Spleen (tissue), 11 donors: ENCODE data around the gene KIF25. TPM values are rescaled to one million over a fixed set of nuclear protein-coding genes. Genes with fewer than 3 reads are reported as not detected.
A peak's percentile ranks its signal among the peaks of the same experiment; 100 is the strongest.

ENCODE experiments used
- DNase-seq: peaks from one replicate; pipeline ENCODE4 v3.0.0-alpha.2; 2020
- H3K27ac ChIP-seq, 8 donors: fragments of 200-600 bp; sonication (generic) in 7 of 8; 1 replicate in 4 of 8; 2 replicates in 4 of 8; pipeline versions ENCODE4 v1.5.0 to v1.8.0; 2016 to 2021; ENCODE audit warnings: inconsistent platforms in 4 of 8, mild to moderate bottlenecking in 4 of 8, moderate library complexity in 1 of 8
- H3K27me3 ChIP-seq, 7 donors: fragments of 200-600 bp; sonication (generic) in 6 of 7; replicated peaks in 1 of 7; 1 replicate in 4 of 7; 2 replicates in 3 of 7; pipeline versions ENCODE4 v1.5.0 to v1.8.0; 2016 to 2021; ENCODE audit warnings: inconsistent platforms in 3 of 7, mild to moderate bottlenecking in 1 of 7
- H3K36me3 ChIP-seq, 6 donors: fragments of 200-600 bp; sonication (generic) in 5 of 6; 1 replicate in 4 of 6; 2 replicates in 2 of 6; pipeline versions ENCODE4 v1.5.0 to v1.8.0; 2016 to 2021; ENCODE audit warnings: inconsistent platforms in 2 of 6
- H3K4me1 ChIP-seq, 6 donors: fragments of 200-600 bp; sonication (generic) in 5 of 6; 1 replicate in 3 of 6; 2 replicates in 3 of 6; pipeline versions ENCODE4 v1.5.0 to v1.8.0; 2016 to 2021; ENCODE audit warnings: inconsistent platforms in 3 of 6
- H3K4me3 ChIP-seq, 8 donors: fragments of 200-600 bp; sonication (generic) in 7 of 8; 1 replicate in 4 of 8; 2 replicates in 4 of 8; pipeline versions ENCODE4 v1.5.0 to v1.8.0; 2016 to 2021; ENCODE audit warnings: inconsistent platforms in 4 of 8, mild to moderate bottlenecking in 4 of 8, moderate library complexity in 2 of 8
- H3K9me3 ChIP-seq, 8 donors: fragments of 200-600 bp; sonication (generic) in 7 of 8; 1 replicate in 4 of 8; 2 replicates in 4 of 8; pipeline versions ENCODE4 v1.5.0 to v1.8.0; 2016 to 2021; ENCODE audit warnings: inconsistent platforms in 4 of 8
- CTCF ChIP-seq, 11 experiments: fragments of 200-600 bp in 7 of 11; fragments of 450-650 bp in 4 of 11; sonication (generic) in 4 of 11; IDR thresholded peaks in 8 of 11; conservative IDR thresholded peaks in 3 of 11; 1 replicate in 7 of 11; 2 replicates in 4 of 11; pipeline versions ENCODE4 v1.4.0 to v1.8.0; 2016 to 2021; ENCODE audit warnings: antibody characterized with exemption in 11 of 11, inconsistent platforms in 4 of 11, mild to moderate bottlenecking in 1 of 11
- POLR2A ChIP-seq, 3 donors: fragments of 450-650 bp; IDR thresholded peaks; one replicate each; pipeline ENCODE4 v1.5.1; 2017; ENCODE audit warnings: antibody characterized with exemption in 3 of 3, mild to moderate bottlenecking in 1 of 3
- POLR2AphosphoS5 ChIP-seq, 3 donors: sonication (generic); formaldehyde crosslinking; IDR thresholded peaks; one replicate each; pipeline ENCODE4 v1.5.1; 2017; ENCODE audit warnings: antibody characterized with exemption in 3 of 3
- WGBS, 5 donors: extraction: QIAGEN DNeasy Blood & Tissue Kit in 3 of 5; methylation state at CpG; one replicate each; pipeline versions ENCODE4 v1.1.5 to v1.1.7; 2013 to 2018; 5-methylcytosine and 5-hydroxymethylcytosine counted together
- intact Hi-C: fragments of 100-400 bp; cut with DNase I; formaldehyde crosslinking; loops from one replicate; pipeline ENCODE4 v1.15.0; 2023; ENCODE audit warnings: low total_unique reads
- polyA plus RNA-seq, 3 donors: library from polyadenylated mRNA; stranded (reverse); fragments of 200-250 nt; gene quantifications; one replicate each; pipeline ENCODE4 v1.2.1, GENCODE V29; 2013
- total RNA-seq, 7 donors: library from RNA; depleted of rRNA in 3 of 7; stranded (reverse); fragments of >200 nt in 3 of 7; fragmentation: NEBNext Ultra II Directional in 4 of 7; extraction: Animal tissue kit (Norgen Biotek cat#: 25700) in 4 of 7; gene quantifications; one replicate each; pipeline versions ENCODE4 v1.1.0 to v1.2.1, GENCODE V29; 2016 to 2021
- donor health status: healthy with polysubstance abuse.
- donor health status: DM: no; HTN: no; CAD: no; lungs with moderate emphysema.
- donor health status: DM: no; HTN: no; CAD: no.
- donor health status: Bipolar disorder and iron deficiency.
- donor health status: healthy.
- donor health status: DM: no; HTN: no; CAD: no.
- donor health status: DM: yes; HTN: yes; CAD: no.

Gene KIF25
- total and polyA plus RNA-seq, 10 donors: 0.32 to 1.7 (median 0.49) TPM; not detected in 3

GRCh38 chr6:167962711-167963110 is 34.8 kb upstream of the KIF25 start:
- Histone ChIP-seq H3K27me3 (no peaks in the 10 kb centered on the region), H3K4me3 (no peak overlapping the region), H3K9me3 (no peaks in the 10 kb centered on the region), H3K27ac (no peak overlapping the region), H3K36me3 (peaks cover 0 to 49% (median 19%) of the 10 kb centered on the region in 6 donors), H3K4me1 (peaks cover 0 to 16% (median 3%) of the 10 kb centered on the region in 6 donors)
- no peak for DNase-seq
- WGBS, 5 donors: 74 to 88% (median 81%) methylated on average over 5 of the region's 5 CpGs
- TF ChIP-seq CTCF (IDR thresholded peaks at IDR 0.05 in 8 of 11, conservative IDR thresholded peaks at IDR 0.05 in 3 of 11) (no peak), POLR2A (IDR thresholded peaks at IDR 0.05) (no peak), POLR2AphosphoS5 (IDR thresholded peaks at IDR 0.05) (no peak)
- intact Hi-C loops: no loop called here

GRCh38 chr6:167963589-167964057 is 33.8 kb upstream of the KIF25 start:
- Histone ChIP-seq H3K27ac (no peak overlapping the region), H3K4me3 (no peak overlapping the region), H3K4me1 (peaks cover 0 to 16% (median 3%) of the 10 kb centered on the region in 6 donors), H3K27me3 (no peaks in the 10 kb centered on the region), H3K36me3 (peaks cover 0 to 56% (median 20%) of the 10 kb centered on the region in 6 donors), H3K9me3 (no peaks in the 10 kb centered on the region)
- intact Hi-C loops: no loop called here
- TF ChIP-seq POLR2AphosphoS5 (IDR thresholded peaks at IDR 0.05) (no peak), POLR2A (IDR thresholded peaks at IDR 0.05) (no peak), CTCF (IDR thresholded peaks at IDR 0.05 in 8 of 11, conservative IDR thresholded peaks at IDR 0.05 in 3 of 11) (no peak)
- WGBS, 5 donors: 90 to 95% (median 93%) methylated on average over 8 of the region's 8 CpGs
- DNase-seq: no peak

GRCh38 chr6:167965592-167966539 is 31.6 kb upstream of the KIF25 start:
- no peak for DNase-seq
- intact Hi-C loops: no loop called here
- no peaks in the 10 kb centered on the region for H3K27me3 ChIP-seq

GRCh38 chr6:167966540-167966905 is 30.9 kb upstream of the KIF25 start:
- H3K4me3 ChIP-seq: no peak overlapping the region
- H3K27me3 ChIP-seq: no peaks in the 10 kb centered on the region
- H3K27ac ChIP-seq: peak overlapping the region in 1 of 8 donors; percentile 36
- peaks cover 0 to 84% (median 26%) of the 10 kb centered on the region in 6 donors for H3K36me3 ChIP-seq
- TF ChIP-seq CTCF (IDR thresholded peaks at IDR 0.05 in 8 of 11, conservative IDR thresholded peaks at IDR 0.05 in 3 of 11) (no peak), POLR2A (IDR thresholded peaks at IDR 0.05) (no peak)
- H3K4me1 ChIP-seq: peaks cover 0 to 13% (median 3%) of the 10 kb centered on the region in 6 donors
- H3K9me3 ChIP-seq: no peaks in the 10 kb centered on the region
- intact Hi-C loops: no loop called here
- 93 to 95% (median 94%) methylated on average over 8 of the region's 8 CpGs for WGBS, 5 donors
- no peak for DNase-seq

More at GRCh38 chr6:167965592-167966539, 31.6 kb upstream of the KIF25 start:
- TF ChIP-seq POLR2AphosphoS5 (IDR thresholded peaks at IDR 0.05) (peak in 1 of 3 donors; percentile 29), POLR2A (IDR thresholded peaks at IDR 0.05) (no peak)
- peaks cover 0 to 78% (median 25%) of the 10 kb centered on the region in 6 donors for H3K36me3 ChIP-seq
- no peaks in the 10 kb centered on the region for H3K9me3 ChIP-seq
- peak overlapping the region in 3 of 8 donors; percentile 28 to 36 (median 36) for H3K27ac ChIP-seq
- 78 to 90% (median 82%) methylated on average over 38 to 39 of the region's 39 CpGs for WGBS, 5 donors
- H3K4me1 ChIP-seq: peaks cover 0 to 13% (median 3%) of the 10 kb centered on the region in 6 donors
- H3K4me3 ChIP-seq: no peak overlapping the region
